Activated CD4-positive, alpha-beta T cell treated with anti-CD3 and anti-CD28 coated beads, Interleukin-10, Interleukin-2, amounts not matched to agents 100 ng/mL and 50 ng/mL, durations not matched to agents 16 hours and 8 hours (primary cell): Measurements from ENCODE around the gene OR2T27.
"Not testable (repeated sequence)": the region's sequence is repeated elsewhere in the genome, so short reads cannot be mapped to it uniquely, and the experiment has no call there.

Experiments
- DNase-seq: peaks from one replicate; pipeline ENCODE4 v3.0.0-alpha.2; 2020

OR2T27 gene

GRCh38 chr1:248655354-248655753 is at the start of gene OR2T27:
TSS of gene OR2T27 (minus strand) at chr1:248655528. CDS start at chr1:248650884, 4,644 bp downstream.
- DNase-seq = not testable (repeated sequence)

DNA sequence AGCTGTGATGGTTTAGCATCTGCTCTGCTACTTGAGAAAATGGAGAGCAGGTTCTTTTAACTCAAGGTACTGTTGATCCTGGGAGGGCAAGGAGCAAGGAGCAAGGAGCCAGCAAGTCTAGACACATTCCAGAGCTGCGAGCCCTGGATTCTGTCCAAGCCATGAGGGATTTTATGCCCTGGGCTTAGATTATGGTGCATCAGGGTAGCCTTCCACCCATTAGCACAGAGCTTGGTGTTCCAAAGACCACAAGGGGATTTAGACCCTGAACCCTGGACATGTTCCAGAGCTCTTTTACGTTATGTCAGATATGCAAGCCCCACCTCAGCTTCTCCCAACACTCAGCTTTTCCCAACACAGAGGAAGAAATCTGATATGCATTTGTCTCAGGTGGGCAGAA is 49.3 kb upstream of the OR2T27 start:
- DNase-seq = no peak

- DNase-seq = no peak
These were observed 48.3 kb upstream of the OR2T27 start for GRCh38 chr1:248703674-248704073.

- no peak for DNase-seq
These were observed 47.4 kb upstream of the OR2T27 start, which contains the start of gene OR14I1 for GRCh38 chr1:248702714-248703113. TSS of gene OR14I1 (minus strand) at chr1:248702766.

- DNase-seq = no peak
These were observed 43.8 kb upstream of the OR2T27 start for GRCh38 chr1:248699099-248699498.

DNA sequence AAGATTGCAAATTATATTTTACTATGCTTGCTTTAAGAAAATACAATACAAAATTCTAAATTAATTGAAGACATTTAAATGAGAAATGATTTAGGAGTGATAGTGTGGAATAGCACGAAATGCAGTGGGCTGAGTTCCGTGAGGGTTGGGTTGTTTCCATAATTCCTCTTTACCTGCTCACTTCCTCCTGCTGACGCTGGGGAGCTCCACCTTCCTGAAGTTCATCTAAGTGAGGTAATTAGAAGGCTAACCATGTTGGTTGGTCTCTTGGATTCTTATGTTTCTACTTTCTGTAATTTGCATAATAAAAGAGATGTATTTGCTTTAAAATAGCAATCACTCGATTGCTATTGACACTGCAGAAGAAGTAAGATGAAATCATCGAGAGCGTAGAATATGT is 42.6 kb upstream of the OR2T27 start:
- DNase-seq = no peak

DNA sequence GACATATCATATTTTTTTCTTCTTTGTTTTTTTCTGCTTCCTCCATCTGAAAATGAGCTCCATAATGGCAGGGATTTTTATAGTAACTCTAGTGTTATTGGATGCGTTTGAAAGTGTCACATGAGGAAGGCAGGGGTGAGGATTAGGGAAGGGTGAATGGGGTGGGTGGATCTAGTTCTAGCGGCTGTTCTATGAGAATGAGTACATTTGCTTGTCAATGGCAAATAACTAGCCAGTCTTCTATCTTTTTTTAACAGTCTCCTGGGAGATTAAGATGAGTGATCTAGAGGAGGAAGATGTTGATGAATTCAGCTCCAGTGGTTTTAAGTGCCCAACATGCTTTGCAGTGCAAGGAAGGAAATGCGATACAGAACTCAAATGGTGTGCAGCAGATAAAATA is 41.4 kb upstream of the OR2T27 start:
- no peak for DNase-seq

DNA sequence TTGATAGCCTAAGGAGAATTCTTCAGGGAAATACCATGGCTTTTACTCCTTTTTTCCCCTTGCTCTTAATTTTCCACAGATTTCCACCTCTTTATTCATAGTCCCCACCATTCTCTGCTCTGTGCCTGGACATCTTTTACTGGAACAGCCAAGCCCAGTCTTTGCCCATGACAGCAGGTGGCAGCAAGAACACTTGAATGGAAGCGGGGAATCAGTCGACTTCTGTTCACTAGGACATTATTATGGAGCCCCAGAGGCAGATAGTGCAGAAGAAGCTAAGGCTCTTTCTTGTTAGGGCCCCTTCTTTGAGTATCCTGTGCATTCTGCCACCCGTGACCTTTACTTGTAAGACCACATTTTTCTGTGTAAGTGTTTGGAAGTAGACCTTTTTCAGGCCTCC is 40.9 kb upstream of the OR2T27 start:
- DNase-seq = peak; percentile 18

GRCh38 chr1:248695451-248696132 is 40.3 kb upstream of the OR2T27 start:
- no peak for DNase-seq

DNA sequence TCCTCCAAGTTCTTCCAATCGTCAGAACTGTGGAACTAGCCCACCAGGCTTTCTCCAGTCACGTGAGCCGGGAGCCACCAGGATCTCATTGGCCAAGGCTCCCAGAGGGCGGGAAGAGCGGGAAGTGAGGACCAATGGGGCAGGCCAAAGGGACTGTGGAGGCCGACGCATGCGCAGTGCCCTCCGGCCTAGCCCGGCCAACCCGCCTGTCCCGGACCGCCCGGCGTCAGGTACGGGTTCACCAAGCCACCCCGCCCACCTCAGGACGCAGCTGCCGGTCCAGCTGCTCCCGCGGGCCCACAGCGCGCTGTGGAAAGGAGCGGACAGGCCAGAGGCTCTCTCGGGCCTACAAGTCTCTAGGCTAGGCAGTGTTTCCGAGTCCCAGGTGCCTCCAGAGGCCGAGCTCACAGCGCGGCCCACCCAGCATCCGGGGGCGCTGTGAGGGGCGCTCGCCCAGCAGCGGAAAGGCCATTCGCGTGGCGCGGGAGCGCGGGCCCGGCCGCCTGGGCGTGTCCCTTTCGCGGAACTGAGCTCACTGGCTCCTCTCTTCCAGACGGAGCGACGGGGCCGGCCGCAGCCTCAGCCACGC is 36.3 kb upstream of the OR2T27 start:
- no peak for DNase-seq

GRCh38 chr1:248688527-248689298 is 33.4 kb upstream of the OR2T27 start:
- no peak for DNase-seq

DNA sequence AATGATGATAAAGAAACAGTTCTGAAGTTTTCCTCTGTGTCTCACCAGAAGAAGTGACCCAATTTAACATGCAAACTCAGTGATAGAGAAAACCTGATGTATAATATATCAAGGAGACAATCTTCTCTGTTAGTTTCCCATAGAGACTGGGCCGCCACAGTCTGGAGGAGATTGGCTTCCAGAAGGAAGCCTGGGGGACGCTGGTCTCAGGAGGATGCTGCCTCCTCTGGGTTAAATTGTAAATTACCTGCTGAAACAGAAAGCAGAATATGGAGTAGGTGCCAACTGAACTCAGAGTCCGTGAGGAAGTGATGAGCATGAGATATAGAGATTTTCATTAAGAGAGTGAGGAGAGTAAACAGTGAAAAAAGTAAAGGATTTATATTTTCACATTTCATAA is 31.5 kb upstream of the OR2T27 start:
- DNase-seq = peak; percentile 23

GRCh38 chr1:248681651-248682050 is 26.3 kb upstream of the OR2T27 start:
- DNase-seq = no peak

GRCh38 chr1:248670003-248670402 is 14.7 kb upstream of the OR2T27 start:
- DNase-seq = no peak

- not testable (repeated sequence) for DNase-seq
These were observed 8.4 kb upstream of the OR2T27 start for GRCh38 chr1:248663453-248664328.

DNA sequence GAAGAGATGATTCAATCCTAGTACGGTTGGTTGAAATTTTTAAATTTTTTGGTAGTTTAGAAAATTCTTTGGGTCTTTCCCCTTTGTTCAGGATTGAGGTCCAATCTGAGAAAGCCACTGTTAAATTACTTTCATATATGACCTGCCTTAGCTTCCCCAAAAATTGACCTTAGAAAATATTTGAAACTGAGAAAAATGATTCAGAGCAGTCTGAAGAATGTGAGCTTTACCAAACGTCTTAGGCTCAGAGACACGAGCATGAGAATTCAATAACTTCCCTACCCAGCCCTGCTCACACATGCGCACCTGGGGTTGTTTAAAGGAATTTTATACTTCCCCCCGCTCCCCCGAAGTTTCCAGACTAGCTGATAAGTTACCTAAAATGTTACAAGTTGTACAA is 1.5 kb upstream of the OR2T27 start:
- not testable (repeated sequence) for DNase-seq

DNA sequence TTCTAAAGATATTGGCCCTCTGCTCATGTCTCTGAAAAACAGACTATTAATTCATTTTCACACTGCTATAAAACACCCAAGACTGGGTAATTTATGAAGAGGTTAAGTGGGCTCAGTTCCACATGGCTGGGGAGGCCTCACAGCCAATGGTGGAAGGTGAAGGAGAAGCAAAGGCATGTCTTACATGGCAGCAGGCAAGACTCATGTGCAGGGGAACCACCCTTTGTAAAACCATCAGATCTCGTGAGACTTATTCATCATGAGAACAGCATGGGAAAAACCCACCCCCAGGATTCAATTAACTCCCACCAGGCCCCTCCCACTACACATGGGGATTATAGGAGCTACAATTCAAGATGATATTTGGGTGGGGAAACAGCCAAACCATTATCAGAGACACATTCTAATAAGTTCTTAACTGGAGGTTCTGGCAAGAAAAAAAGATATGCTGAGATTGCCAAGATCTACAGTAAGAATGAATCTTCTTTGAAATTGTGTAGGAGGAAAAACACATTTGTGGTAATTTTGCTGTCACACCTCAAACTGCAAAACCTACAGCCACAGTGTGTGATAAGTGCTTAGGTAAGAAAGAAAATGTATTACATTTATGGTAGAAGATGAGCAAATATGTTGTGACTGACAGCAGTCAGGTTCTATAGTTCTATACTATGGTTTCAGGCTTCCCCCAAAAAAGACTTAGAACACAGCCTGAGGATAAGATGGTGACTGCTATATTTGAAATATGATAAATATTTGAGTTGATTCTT is 6.4 kb downstream of the OR2T27 start:
- not testable (repeated sequence) for DNase-seq

DNA sequence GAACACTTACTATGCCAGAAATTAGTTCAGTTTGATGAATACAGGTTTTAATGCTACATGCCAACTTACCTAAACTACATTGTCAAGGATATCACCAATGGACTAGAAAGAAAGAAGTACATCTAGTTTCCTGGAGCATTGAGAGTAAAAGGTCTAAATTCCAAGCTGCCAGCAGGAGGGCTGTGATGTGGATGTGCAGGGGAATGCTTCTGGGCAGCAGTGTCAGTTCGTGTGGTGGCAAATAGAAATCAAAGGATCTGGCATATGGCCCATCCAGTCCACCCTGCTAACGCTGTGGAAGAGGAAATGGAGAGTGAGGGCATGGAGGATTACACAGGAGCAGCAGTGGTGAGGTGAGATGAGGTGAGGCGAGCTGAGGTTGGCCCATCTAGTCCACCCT is 10.2 kb downstream of the OR2T27 start, which contains the start of gene OR2T35:
Gene OR2T35, minus strand, starts transcription at position 101 of the 400 bp plus-strand sequence. CDS start 6,020 bp downstream, outside the sequence.
- DNase-seq = not testable (repeated sequence)

DNA sequence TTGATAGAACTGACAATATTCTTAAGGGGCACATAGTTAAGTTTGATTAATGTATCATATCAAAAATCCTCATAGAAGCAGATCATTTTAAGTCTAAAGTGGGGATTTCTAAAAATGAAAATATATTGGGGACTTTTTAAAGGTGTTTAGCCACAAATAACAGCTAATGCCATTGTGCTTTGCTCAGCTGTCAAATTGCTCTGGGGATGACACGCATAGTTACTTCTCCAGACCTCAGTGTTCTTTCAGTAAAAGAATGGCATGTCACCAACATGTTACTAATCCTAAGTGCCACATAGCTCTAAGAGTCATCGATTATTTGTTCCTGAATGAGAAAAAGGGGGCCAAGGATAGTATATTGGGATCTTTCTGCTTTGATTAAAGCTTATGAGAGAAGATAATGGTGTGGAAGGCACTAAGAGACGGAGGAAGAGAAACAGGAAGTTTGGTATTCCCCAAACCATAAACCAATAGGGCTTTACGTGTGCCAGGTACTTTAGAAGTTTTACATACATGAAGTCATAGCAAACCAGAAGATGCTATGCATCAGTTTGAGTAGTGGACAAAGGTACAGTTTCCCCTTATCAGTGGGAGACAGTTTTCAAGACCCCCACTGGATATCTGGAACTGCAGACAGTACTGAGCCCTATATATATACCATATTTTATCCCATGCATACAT is 12.2 kb downstream of the OR2T27 start:
- not testable (repeated sequence) for DNase-seq

DNA sequence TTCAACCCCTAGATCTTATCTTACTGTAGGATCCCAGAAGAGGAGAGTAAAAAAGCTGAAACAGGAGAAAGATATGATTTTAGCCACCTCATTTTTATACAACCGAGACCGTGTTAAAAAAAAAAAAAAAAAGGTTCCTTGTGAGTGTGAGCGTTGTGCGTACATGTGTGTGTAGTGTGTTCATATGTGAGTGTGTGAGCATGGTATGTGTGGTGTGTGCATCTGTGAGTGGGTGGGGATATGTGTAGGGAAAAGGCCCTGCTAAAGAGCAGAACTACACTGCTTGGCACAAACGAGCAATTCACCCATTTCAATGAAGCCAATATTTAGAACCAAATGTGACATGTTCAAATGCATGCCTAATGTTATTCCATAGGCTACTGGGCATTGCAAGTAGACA is 13.7 kb downstream of the OR2T27 start:
- not testable (repeated sequence) for DNase-seq

- DNase-seq = not testable (repeated sequence)
These were observed 14.4 kb downstream of the OR2T27 start for GRCh38 chr1:248640906-248641305.
